ENCODE measurements around the gene SALL4.
"Not testable (repeated sequence)": the region's sequence is repeated elsewhere in the genome, so short reads cannot be mapped to it uniquely, and the experiment has no call there.

The SALL4 gene

GRCh38 chr20:51801122-51801822 is 1.0 kb downstream of the SALL4 start:
- DNase-seq, result no peak

- no peak for DNase-seq
Measured at GRCh38 chr20:51800872-51801121, 1.5 kb downstream of the SALL4 start.

- DNase-seq, result peak; percentile 29
Measured at GRCh38 chr20:51800060-51800871, 2.1 kb downstream of the SALL4 start.

GRCh38 chr20:51799401-51799860 is 2.9 kb downstream of the SALL4 start:
- no peak for DNase-seq

GRCh38 chr20:51797357-51798025 is 4.8 kb downstream of the SALL4 start:
- no peak for DNase-seq

- DNase-seq, result no peak
Measured at GRCh38 chr20:51796340-51796739, 6.0 kb downstream of the SALL4 start.

- DNase-seq, result no peak
Measured at GRCh38 chr20:51792960-51793359, 9.4 kb downstream of the SALL4 start.

- no peak for DNase-seq
Measured at GRCh38 chr20:51791626-51792025, 10.7 kb downstream of the SALL4 start.

- DNase-seq, result no peak
Measured at GRCh38 chr20:51790256-51790655, 12.1 kb downstream of the SALL4 start.

GRCh38 chr20:51789434-51789833 is 12.9 kb downstream of the SALL4 start:
- DNase-seq, result no peak

- DNase-seq, result no peak
Measured at GRCh38 chr20:51788822-51789221, 13.5 kb downstream of the SALL4 start.

GRCh38 chr20:51784299-51784698 is 18.0 kb downstream of the SALL4 start:
- no peak for DNase-seq

GRCh38 chr20:51778229-51778759 is 24.0 kb downstream of the SALL4 start:
- not testable (repeated sequence) for DNase-seq

- DNase-seq, result no peak
Measured at GRCh38 chr20:51775241-51775640, 27.1 kb downstream of the SALL4 start.

GRCh38 chr20:51772236-51772635 is 30.1 kb downstream of the SALL4 start:
- no peak for DNase-seq

- no peak for DNase-seq
Measured at GRCh38 chr20:51769976-51770615, 32.2 kb downstream of the SALL4 start.

GRCh38 chr20:51768759-51769517 is 33.4 kb downstream of the SALL4 start:
- DNase-seq, result no peak

- DNase-seq, result no peak
Measured at GRCh38 chr20:51767867-51768758, 34.2 kb downstream of the SALL4 start, which contains the start of gene ATP9A. Gene ATP9A, minus strand, starts transcription at chr20:51768390. Its CDS starts 21 bp downstream, at chr20:51768369.

- DNase-seq, result peak; percentile 51
Measured at GRCh38 chr20:51766994-51767866, 35.1 kb downstream of the SALL4 start.

GRCh38 chr20:51765381-51765780 is 36.9 kb downstream of the SALL4 start:
- DNase-seq, result not testable (repeated sequence)

Data from activated gamma-delta T cell (primary cell).